HepG2 (cell line): ENCODE measurements around the gene CSHL1.

ENCODE experiments used
- CC2D1A ChIP-seq: sonication (generic); formaldehyde crosslinking; IDR thresholded peaks from 2 replicates; pipeline ENCODE4 v1.8.1; 2023; ENCODE audit warnings: mild to moderate bottlenecking, missing genetic modification reagents
- CEBPB ChIP-seq: IDR thresholded peaks from 2 replicates; pipeline ENCODE4 v1.6.1; 2011; ENCODE audit warnings: low read depth, low read length, improper control_type of control experiment, borderline replicate concordance
- NR2C2 ChIP-seq: sonication (generic); formaldehyde crosslinking; IDR thresholded peaks from 2 replicates; pipeline ENCODE4 v1.4.0; 2020; ENCODE audit warnings: missing genetic modification reagents, mild to moderate bottlenecking, moderate library complexity, borderline replicate concordance
- ZNF317 ChIP-seq: sonication (generic); formaldehyde crosslinking; IDR thresholded peaks from 2 replicates; pipeline ENCODE4 v1.5.0; 2020; ENCODE audit warnings: mild to moderate bottlenecking, missing genetic modification reagents
- TF ChIP-seq, protein P1 (sequence below): sonication (generic); formaldehyde crosslinking; IDR thresholded peaks from 2 replicates; pipeline ENCODE4 v1.4.0; 2020; ENCODE audit warnings: missing genetic modification reagents, mild to moderate bottlenecking, borderline replicate concordance

DNA sequence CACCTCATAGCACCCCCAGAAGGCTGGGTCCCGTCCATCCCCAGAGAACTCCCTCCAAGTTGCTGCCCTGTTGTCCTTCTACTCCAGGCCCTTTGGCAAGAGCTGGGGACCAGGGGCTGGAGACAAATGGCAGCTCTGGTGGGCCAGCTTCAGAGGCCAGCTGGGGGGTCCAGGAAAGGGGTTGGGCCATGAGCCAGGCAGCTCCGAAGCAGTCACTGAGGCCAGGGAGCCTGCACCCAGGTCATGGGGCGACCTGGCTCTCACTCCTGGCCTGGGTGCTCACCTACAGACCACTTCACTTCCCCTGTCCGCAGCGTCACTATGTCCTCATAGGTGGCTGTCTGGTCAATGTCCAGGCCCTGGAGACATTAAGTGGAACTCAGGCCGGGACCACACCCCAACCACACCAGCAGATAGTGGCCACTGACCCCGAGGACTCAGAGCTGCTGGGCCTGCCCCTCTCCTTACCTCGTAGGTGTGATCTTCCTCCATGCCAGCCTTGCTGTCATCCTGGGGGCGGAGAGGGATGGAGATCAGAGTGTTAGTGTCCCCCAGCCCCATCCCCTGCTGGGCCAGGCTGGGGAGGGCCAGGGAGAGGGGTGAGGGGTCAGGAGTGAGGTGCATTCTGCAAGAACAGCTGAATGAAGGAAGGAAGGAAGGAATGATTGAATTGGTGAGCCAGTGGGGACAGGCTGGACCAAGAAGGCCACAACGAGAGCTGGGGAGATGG is 18.1 kb upstream of the CSHL1 start:
- no peak for TF ChIP-seq CEBPB
- no peak for TF ChIP-seq NR2C2 (CRISPR knock-in tag)
- TF ChIP-seq CC2D1A = no peak
- TF ChIP-seq, protein P1, sequence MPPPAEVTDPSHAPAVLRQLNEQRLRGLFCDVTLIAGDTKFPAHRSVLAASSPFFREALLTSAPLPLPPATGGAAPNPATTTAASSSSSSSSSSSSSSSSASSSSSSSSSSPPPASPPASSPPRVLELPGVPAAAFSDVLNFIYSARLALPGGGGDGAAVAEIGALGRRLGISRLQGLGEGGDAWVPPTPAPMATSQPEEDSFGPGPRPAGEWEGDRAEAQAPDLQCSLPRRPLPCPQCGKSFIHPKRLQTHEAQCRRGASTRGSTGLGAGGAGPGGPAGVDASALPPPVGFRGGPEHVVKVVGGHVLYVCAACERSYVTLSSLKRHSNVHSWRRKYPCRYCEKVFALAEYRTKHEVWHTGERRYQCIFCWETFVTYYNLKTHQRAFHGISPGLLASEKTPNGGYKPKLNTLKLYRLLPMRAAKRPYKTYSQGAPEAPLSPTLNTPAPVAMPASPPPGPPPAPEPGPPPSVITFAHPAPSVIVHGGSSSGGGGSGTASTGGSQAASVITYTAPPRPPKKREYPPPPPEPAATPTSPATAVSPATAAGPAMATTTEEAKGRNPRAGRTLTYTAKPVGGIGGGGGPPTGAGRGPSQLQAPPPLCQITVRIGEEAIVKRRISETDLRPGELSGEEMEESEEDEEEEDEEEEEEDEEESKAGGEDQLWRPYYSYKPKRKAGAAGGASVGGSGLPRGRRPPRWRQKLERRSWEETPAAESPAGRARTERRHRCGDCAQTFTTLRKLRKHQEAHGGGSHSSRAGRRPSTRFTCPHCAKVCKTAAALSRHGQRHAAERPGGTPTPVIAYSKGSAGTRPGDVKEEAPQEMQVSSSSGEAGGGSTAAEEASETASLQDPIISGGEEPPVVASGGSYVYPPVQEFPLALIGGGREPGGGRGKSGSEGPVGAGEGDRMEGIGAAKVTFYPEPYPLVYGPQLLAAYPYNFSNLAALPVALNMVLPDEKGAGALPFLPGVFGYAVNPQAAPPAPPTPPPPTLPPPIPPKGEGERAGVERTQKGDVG (CRISPR knock-in tag) = no peak
- no peak for TF ChIP-seq ZNF317 (CRISPR knock-in tag)
